ENCODE data around the gene KIF2C.

DNA sequence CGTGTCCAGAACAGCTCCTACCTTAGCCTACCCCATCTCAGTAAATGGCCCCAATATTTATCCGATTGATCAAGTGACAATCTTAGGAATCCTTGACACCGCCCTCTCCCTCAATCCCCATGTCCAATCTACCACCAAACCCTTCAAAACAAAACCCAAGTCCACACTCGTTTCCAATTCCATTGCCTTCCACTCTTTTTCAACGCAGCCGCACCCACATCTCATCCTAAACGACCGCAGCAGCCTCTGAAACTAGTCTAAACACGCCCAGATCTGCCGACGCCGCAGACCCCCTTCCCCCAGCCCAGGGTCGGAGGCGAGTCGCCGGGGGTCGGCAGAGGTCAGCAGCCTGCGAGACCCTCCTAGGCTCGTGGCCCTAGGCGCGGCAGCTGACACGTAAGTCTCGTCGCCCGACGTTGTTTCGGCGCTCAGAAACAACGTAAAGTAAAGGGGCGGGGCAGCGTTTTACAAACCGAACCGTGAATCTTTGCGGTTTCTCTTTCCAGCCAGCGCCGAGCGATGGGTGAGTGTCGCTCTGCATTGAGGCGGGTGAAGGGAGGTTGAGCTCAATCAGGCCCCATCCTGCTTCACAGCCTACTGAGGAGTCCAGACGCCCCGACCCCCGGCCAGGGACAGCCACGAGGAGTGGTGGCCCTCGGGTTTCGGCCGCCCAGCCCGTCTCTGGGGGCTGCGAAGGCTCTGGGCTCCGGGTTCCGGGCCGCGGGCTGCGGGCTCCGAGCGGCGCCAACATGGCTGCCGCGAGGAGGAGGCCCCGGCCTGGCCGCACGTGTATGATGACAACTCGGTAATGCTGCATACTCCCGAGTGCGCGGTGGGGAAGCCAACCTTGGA is 35.7 kb downstream of the KIF2C start, which contains the start of gene RPS8:
- TF ChIP-seq, protein P1, sequence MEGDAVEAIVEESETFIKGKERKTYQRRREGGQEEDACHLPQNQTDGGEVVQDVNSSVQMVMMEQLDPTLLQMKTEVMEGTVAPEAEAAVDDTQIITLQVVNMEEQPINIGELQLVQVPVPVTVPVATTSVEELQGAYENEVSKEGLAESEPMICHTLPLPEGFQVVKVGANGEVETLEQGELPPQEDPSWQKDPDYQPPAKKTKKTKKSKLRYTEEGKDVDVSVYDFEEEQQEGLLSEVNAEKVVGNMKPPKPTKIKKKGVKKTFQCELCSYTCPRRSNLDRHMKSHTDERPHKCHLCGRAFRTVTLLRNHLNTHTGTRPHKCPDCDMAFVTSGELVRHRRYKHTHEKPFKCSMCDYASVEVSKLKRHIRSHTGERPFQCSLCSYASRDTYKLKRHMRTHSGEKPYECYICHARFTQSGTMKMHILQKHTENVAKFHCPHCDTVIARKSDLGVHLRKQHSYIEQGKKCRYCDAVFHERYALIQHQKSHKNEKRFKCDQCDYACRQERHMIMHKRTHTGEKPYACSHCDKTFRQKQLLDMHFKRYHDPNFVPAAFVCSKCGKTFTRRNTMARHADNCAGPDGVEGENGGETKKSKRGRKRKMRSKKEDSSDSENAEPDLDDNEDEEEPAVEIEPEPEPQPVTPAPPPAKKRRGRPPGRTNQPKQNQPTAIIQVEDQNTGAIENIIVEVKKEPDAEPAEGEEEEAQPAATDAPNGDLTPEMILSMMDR (IDR thresholded peaks at IDR 0.05) = no peak
- peak; percentile 82 for TF ChIP-seq YY1 (IDR thresholded peaks at IDR 0.05; ENCODE audit: low read depth)
- TF ChIP-seq, protein P2, sequence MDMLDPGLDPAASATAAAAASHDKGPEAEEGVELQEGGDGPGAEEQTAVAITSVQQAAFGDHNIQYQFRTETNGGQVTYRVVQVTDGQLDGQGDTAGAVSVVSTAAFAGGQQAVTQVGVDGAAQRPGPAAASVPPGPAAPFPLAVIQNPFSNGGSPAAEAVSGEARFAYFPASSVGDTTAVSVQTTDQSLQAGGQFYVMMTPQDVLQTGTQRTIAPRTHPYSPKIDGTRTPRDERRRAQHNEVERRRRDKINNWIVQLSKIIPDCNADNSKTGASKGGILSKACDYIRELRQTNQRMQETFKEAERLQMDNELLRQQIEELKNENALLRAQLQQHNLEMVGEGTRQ (IDR thresholded peaks at IDR 0.05; ENCODE audit: borderline replicate concordance, low read depth, low read length) = no peak
- TF ChIP-seq, protein P3, sequence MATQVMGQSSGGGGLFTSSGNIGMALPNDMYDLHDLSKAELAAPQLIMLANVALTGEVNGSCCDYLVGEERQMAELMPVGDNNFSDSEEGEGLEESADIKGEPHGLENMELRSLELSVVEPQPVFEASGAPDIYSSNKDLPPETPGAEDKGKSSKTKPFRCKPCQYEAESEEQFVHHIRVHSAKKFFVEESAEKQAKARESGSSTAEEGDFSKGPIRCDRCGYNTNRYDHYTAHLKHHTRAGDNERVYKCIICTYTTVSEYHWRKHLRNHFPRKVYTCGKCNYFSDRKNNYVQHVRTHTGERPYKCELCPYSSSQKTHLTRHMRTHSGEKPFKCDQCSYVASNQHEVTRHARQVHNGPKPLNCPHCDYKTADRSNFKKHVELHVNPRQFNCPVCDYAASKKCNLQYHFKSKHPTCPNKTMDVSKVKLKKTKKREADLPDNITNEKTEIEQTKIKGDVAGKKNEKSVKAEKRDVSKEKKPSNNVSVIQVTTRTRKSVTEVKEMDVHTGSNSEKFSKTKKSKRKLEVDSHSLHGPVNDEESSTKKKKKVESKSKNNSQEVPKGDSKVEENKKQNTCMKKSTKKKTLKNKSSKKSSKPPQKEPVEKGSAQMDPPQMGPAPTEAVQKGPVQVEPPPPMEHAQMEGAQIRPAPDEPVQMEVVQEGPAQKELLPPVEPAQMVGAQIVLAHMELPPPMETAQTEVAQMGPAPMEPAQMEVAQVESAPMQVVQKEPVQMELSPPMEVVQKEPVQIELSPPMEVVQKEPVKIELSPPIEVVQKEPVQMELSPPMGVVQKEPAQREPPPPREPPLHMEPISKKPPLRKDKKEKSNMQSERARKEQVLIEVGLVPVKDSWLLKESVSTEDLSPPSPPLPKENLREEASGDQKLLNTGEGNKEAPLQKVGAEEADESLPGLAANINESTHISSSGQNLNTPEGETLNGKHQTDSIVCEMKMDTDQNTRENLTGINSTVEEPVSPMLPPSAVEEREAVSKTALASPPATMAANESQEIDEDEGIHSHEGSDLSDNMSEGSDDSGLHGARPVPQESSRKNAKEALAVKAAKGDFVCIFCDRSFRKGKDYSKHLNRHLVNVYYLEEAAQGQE (IDR thresholded peaks at IDR 0.05; ENCODE audit: low read depth, low read length) = 0 out of 2 replicates have a peak, but pooled peaks have one; percentile 29
- peak; percentile 99 for TF ChIP-seq POLR2AphosphoS5 (IDR thresholded peaks at IDR 0.05; ENCODE audit: low read depth, low read length)
- TF ChIP-seq, protein P4, sequence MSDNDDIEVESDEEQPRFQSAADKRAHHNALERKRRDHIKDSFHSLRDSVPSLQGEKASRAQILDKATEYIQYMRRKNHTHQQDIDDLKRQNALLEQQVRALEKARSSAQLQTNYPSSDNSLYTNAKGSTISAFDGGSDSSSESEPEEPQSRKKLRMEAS (IDR thresholded peaks at IDR 0.05; ENCODE audit: low read depth) = peak; percentile 82
- no peak for TF ChIP-seq EZH2phosphoT487 (IDR thresholded peaks at IDR 0.05; ENCODE audit: borderline replicate concordance, low read depth)
- peak; percentile 92 for TF ChIP-seq MXI1 (IDR thresholded peaks at IDR 0.05; ENCODE audit: low read depth, low read length)
- TF ChIP-seq TAF1 (IDR thresholded peaks at IDR 0.05; ENCODE audit: borderline replicate concordance, low read depth, low read length) = peak; percentile 98
- no peak; a peak in 1 of 4 replicates for TF ChIP-seq EP300 (IDR thresholded peaks at IDR 0.05; ENCODE audit: borderline replicate concordance in 1 of 2, low read depth in 1 of 2, low read length in 1 of 2)
- TF ChIP-seq JUND (IDR thresholded peaks at IDR 0.05) = no peak
- no peak for TF ChIP-seq GABPA (IDR thresholded peaks at IDR 0.05; ENCODE audit: low read depth)
- no peak for TF ChIP-seq GATA2 (CRISPR knock-in tag; IDR thresholded peaks at IDR 0.05)
- TF ChIP-seq RAD21 (IDR thresholded peaks at IDR 0.05; ENCODE audit: low read length) = no peak
